K562 (cell line): ENCODE results near the gene HES4. TPM values are rescaled to one million over a fixed set of nuclear protein-coding genes. Genes with fewer than 3 reads are reported as not detected.

ENCODE experiments used
- ATF2 ChIP-seq: sonication (generic); formaldehyde crosslinking; IDR thresholded peaks from 2 replicates; pipeline ENCODE4 v1.8.1; 2022; ENCODE audit warnings: missing genetic modification reagents
- CBX1 ChIP-seq: sonication (generic); IDR thresholded peaks from 2 replicates; pipeline ENCODE4 v1.6.1; 2016; ENCODE audit warnings: antibody characterized with exemption, low read depth, mild to moderate bottlenecking
- CLOCK ChIP-seq: fragments of 250-450 bp; sonication (Bioruptor Pico); IDR thresholded peaks from 2 replicates; pipeline ENCODE4 v1.4.0; 2020; ENCODE audit warnings: mild to moderate bottlenecking, moderate library complexity, borderline replicate concordance
- CXXC5 ChIP-seq: fragments of 250-450 bp; sonication (Bioruptor Pico); IDR thresholded peaks from 2 replicates; pipeline ENCODE4 v1.8.0; 2022; ENCODE audit warnings: inconsistent platforms, mild to moderate bottlenecking, moderate library complexity
- GMEB1 ChIP-seq: fragments of 250-450 bp; sonication (Bioruptor Pico); IDR thresholded peaks from 2 replicates; pipeline ENCODE4 v1.4.0; 2020; ENCODE audit warnings: mild to moderate bottlenecking
- KLF1 ChIP-seq: fragments of 450-650 bp; IDR thresholded peaks from 2 replicates; pipeline ENCODE4 v1.6.1; 2016; ENCODE audit warnings: missing genetic modification characterization, missing compliant biosample characterization
- MAZ ChIP-seq, 2 experiments: fragments of 450-650 bp in 1 of 2; sonication (generic) in 1 of 2; formaldehyde crosslinking; IDR thresholded peaks in 1 of 2; conservative IDR thresholded peaks in 1 of 2; 2 replicates each; pipeline versions ENCODE4 v1.4.0 to v1.5.0; 2020; ENCODE audit warnings: mild to moderate bottlenecking in 1 of 2, missing genetic modification reagents in 1 of 2
- NFATC3 ChIP-seq: fragments of 450-650 bp; IDR thresholded peaks from 2 replicates; pipeline ENCODE4 v1.6.1; 2017; ENCODE audit warnings: mild to moderate bottlenecking
- PBX2 ChIP-seq, 2 experiments: IDR thresholded peaks in 1 of 2; conservative IDR thresholded peaks in 1 of 2; 2 replicates each; pipeline ENCODE4 v1.6.1; 2016; ENCODE audit warnings: low read depth in 2 of 2, mild to moderate bottlenecking in 1 of 2, missing compliant biosample characterization in 1 of 2, missing genetic modification characterization in 1 of 2, moderate library complexity in 1 of 2
- RB1 ChIP-seq: fragments of 450-650 bp; IDR thresholded peaks from 2 replicates; pipeline ENCODE4 v1.6.1; 2017; ENCODE audit warnings: low read depth, mild to moderate bottlenecking
- RBBP5 ChIP-seq: fragments of 200-600 bp; sonication (generic); IDR thresholded peaks from 2 replicates; pipeline ENCODE4 v1.6.1; 2012; ENCODE audit warnings: borderline replicate concordance, mild to moderate bottlenecking, low read length, control low read depth, inconsistent platforms; ENCODE audit not compliant: insufficient read depth, poor library complexity, severe bottlenecking
- SRSF9 ChIP-seq: fragments of 200-400 bp; formaldehyde crosslinking; IDR thresholded peaks from 2 replicates; pipeline ENCODE4 v1.6.1; 2017; ENCODE audit warnings: low read depth, low read length, borderline replicate concordance
- VEZF1 ChIP-seq: fragments of 200-800 bp; sonication (Bioruptor generic); IDR thresholded peaks from 2 replicates; pipeline ENCODE4 v1.6.1; 2017; ENCODE audit warnings: missing genetic modification characterization, missing compliant biosample characterization
- ZBTB1 ChIP-seq: sonication (generic); formaldehyde crosslinking; IDR thresholded peaks from 2 replicates; pipeline ENCODE4 v1.8.1; 2023; ENCODE audit warnings: missing genetic modification reagents, low read depth, mild to moderate bottlenecking, borderline replicate concordance
- ZNF431 ChIP-seq: sonication (generic); formaldehyde crosslinking; IDR thresholded peaks from 2 replicates; pipeline ENCODE4 v1.8.0; 2022; ENCODE audit warnings: mild to moderate bottlenecking, missing genetic modification reagents
- ZNF436 ChIP-seq: fragments of 250-450, 450-650 bp; sonication (Bioruptor Pico); formaldehyde crosslinking; IDR thresholded peaks from 2 replicates; pipeline ENCODE4 v1.7.0; 2020; ENCODE audit warnings: mild to moderate bottlenecking
- polyA plus RNA-seq, 8 experiments: library from polyadenylated mRNA; depleted of rRNA in 4 of 8; stranded (reverse) in 5 of 8; unstranded in 3 of 8; fragments of >200 nt; fragmentation: Nextera tagmentation in 2 of 8; fragmentation: Illumina TruSeq in 1 of 8; extraction: Ambion mirVana in 2 of 8; extraction: Trizol in 1 of 8; gene quantifications; 2 replicates each; pipeline versions ENCODE4 v1.2.1 to v1.2.3, GENCODE V29; 2011 to 2014; ENCODE audit warnings: inconsistent platforms in 1 of 8, missing spikeins in 1 of 8
- total RNA-seq, 7 experiments: library from RNA; depleted of rRNA in 6 of 7; stranded (reverse); fragments of >200 nt in 6 of 7; fragmentation: Illumina TruSeq in 2 of 7; extraction: Trizol in 2 of 7; gene quantifications; 2 replicates each; pipeline versions ENCODE4 v1.2.1 to v1.2.3, GENCODE V29; 2011 to 2021; ENCODE audit warnings: low replicate concordance in 1 of 7

The HES4 gene
- total and polyA plus RNA-seq, 9 of the 15 experiments (the other 6 are each of a cell fraction or from before 2014, with no cell fraction given): 0.21 to 43.7 (median 5.3) TPM; not detected in 2

GRCh38 chr1:999725-1000356 lies at the start of gene HES4 (continued):
- TF ChIP-seq PBX2 (CRISPR knock-in tag; IDR thresholded peaks at IDR 0.05; ENCODE audit: low read depth): peak; percentile 70
- TF ChIP-seq PBX2 (tag; conservative IDR thresholded peaks at IDR 0.05; ENCODE audit: low read depth): no peak
- TF ChIP-seq ATF2: no peak
- no peak for TF ChIP-seq CLOCK (CRISPR knock-in tag)
- peak; percentile 69; the same call in 1 of the 2 replicates for TF ChIP-seq KLF1 (tag)
- no peak for TF ChIP-seq RBBP5
- no peak for TF ChIP-seq SRSF9
- TF ChIP-seq CXXC5 (CRISPR knock-in tag): peak; percentile 96
- no peak for TF ChIP-seq CBX1
- peak; percentile 80 for TF ChIP-seq ZBTB1 (CRISPR knock-in tag)
- no peak; the same call in 1 of the 2 replicates for TF ChIP-seq ZNF431 (CRISPR knock-in tag)
- peak; percentile 23; the same call in 1 of the 2 replicates for TF ChIP-seq GMEB1 (CRISPR knock-in tag)
- TF ChIP-seq RB1: peak; percentile 69
- TF ChIP-seq VEZF1 (CRISPR knock-in tag): peak; percentile 95
- peak; percentile 8 to 86; a peak in 2 of 4 replicates for TF ChIP-seq MAZ (CRISPR knock-in tag; conservative IDR thresholded peaks at IDR 0.05 in 1 of 2, IDR thresholded peaks at IDR 0.05 in 1 of 2)
- TF ChIP-seq NFATC3: no peak
- peak; percentile 68 for TF ChIP-seq ZNF436
